Spleen (tissue), 11 donors: Measurements from ENCODE around the gene ZSCAN5C. TPM values are rescaled to one million over a fixed set of nuclear protein-coding genes. Genes with fewer than 3 reads are reported as not detected.
"Not testable (repeated sequence)": the region's sequence is repeated elsewhere in the genome, so short reads cannot be mapped to it uniquely, and the experiment has no call there.

Experiments
- DNase-seq: peaks from one replicate; pipeline ENCODE4 v3.0.0-alpha.2; 2020
- H3K27ac ChIP-seq, 8 donors: fragments of 200-600 bp; sonication (generic) in 7 of 8; 1 replicate in 4 of 8; 2 replicates in 4 of 8; pipeline versions ENCODE4 v1.5.0 to v1.8.0; 2016 to 2021; ENCODE audit warnings: inconsistent platforms in 4 of 8, mild to moderate bottlenecking in 4 of 8, moderate library complexity in 1 of 8
- H3K27me3 ChIP-seq, 7 donors: fragments of 200-600 bp; sonication (generic) in 6 of 7; replicated peaks in 1 of 7; 1 replicate in 4 of 7; 2 replicates in 3 of 7; pipeline versions ENCODE4 v1.5.0 to v1.8.0; 2016 to 2021; ENCODE audit warnings: inconsistent platforms in 3 of 7, mild to moderate bottlenecking in 1 of 7
- H3K36me3 ChIP-seq, 6 donors: fragments of 200-600 bp; sonication (generic) in 5 of 6; 1 replicate in 4 of 6; 2 replicates in 2 of 6; pipeline versions ENCODE4 v1.5.0 to v1.8.0; 2016 to 2021; ENCODE audit warnings: inconsistent platforms in 2 of 6
- H3K4me1 ChIP-seq, 6 donors: fragments of 200-600 bp; sonication (generic) in 5 of 6; 1 replicate in 3 of 6; 2 replicates in 3 of 6; pipeline versions ENCODE4 v1.5.0 to v1.8.0; 2016 to 2021; ENCODE audit warnings: inconsistent platforms in 3 of 6
- H3K4me3 ChIP-seq, 8 donors: fragments of 200-600 bp; sonication (generic) in 7 of 8; 1 replicate in 4 of 8; 2 replicates in 4 of 8; pipeline versions ENCODE4 v1.5.0 to v1.8.0; 2016 to 2021; ENCODE audit warnings: inconsistent platforms in 4 of 8, mild to moderate bottlenecking in 4 of 8, moderate library complexity in 2 of 8
- H3K9me3 ChIP-seq, 8 donors: fragments of 200-600 bp; sonication (generic) in 7 of 8; 1 replicate in 4 of 8; 2 replicates in 4 of 8; pipeline versions ENCODE4 v1.5.0 to v1.8.0; 2016 to 2021; ENCODE audit warnings: inconsistent platforms in 4 of 8
- POLR2A ChIP-seq, 3 donors: fragments of 450-650 bp; IDR thresholded peaks; one replicate each; pipeline ENCODE4 v1.5.1; 2017; ENCODE audit warnings: antibody characterized with exemption in 3 of 3, mild to moderate bottlenecking in 1 of 3
- POLR2AphosphoS5 ChIP-seq, 3 donors: sonication (generic); formaldehyde crosslinking; IDR thresholded peaks; one replicate each; pipeline ENCODE4 v1.5.1; 2017; ENCODE audit warnings: antibody characterized with exemption in 3 of 3
- WGBS, 5 donors: extraction: QIAGEN DNeasy Blood & Tissue Kit in 3 of 5; methylation state at CpG; one replicate each; pipeline versions ENCODE4 v1.1.5 to v1.1.7; 2013 to 2018; 5-methylcytosine and 5-hydroxymethylcytosine counted together
- intact Hi-C: fragments of 100-400 bp; cut with DNase I; formaldehyde crosslinking; loops from one replicate; pipeline ENCODE4 v1.15.0; 2023; ENCODE audit warnings: low total_unique reads
- polyA plus RNA-seq, 3 donors: library from polyadenylated mRNA; stranded (reverse); fragments of 200-250 nt; gene quantifications; one replicate each; pipeline ENCODE4 v1.2.1, GENCODE V29; 2013
- total RNA-seq, 7 donors: library from RNA; depleted of rRNA in 3 of 7; stranded (reverse); fragments of >200 nt in 3 of 7; fragmentation: NEBNext Ultra II Directional in 4 of 7; extraction: Animal tissue kit (Norgen Biotek cat#: 25700) in 4 of 7; gene quantifications; one replicate each; pipeline versions ENCODE4 v1.1.0 to v1.2.1, GENCODE V29; 2016 to 2021
- TF ChIP-seq, protein P1 (sequence below), 11 experiments: fragments of 200-600 bp in 7 of 11; fragments of 450-650 bp in 4 of 11; sonication (generic) in 4 of 11; IDR thresholded peaks in 8 of 11; conservative IDR thresholded peaks in 3 of 11; 1 replicate in 7 of 11; 2 replicates in 4 of 11; pipeline versions ENCODE4 v1.4.0 to v1.8.0; 2016 to 2021; ENCODE audit warnings: antibody characterized with exemption in 11 of 11, inconsistent platforms in 4 of 11, mild to moderate bottlenecking in 1 of 11
- donor health status: healthy with polysubstance abuse.
- donor health status: DM: no; HTN: no; CAD: no; lungs with moderate emphysema.
- donor health status: DM: no; HTN: no; CAD: no.
- donor health status: Bipolar disorder and iron deficiency.
- donor health status: healthy.
- donor health status: DM: no; HTN: no; CAD: no.
- donor health status: DM: yes; HTN: yes; CAD: no.

ZSCAN5C gene
- total and polyA plus RNA-seq, 10 donors, result not detected

- H3K36me3 ChIP-seq, result peaks cover 0 to 34% (median 0%) of the 10 kb centered on the region in 6 donors
- no peak for DNase-seq
- H3K4me3 ChIP-seq, result no peak overlapping the region
- no peaks in the 10 kb centered on the region for H3K4me1 ChIP-seq
- intact Hi-C loops, result no loop called here
- 90 to 96% (median 93%) methylated on average over 9 of the region's 9 CpGs for WGBS, 5 donors
- H3K27me3 ChIP-seq, result peaks cover 0 to 1% (median 0%) of the 10 kb centered on the region in 7 donors
- no peak overlapping the region for H3K27ac ChIP-seq
- no peaks in the 10 kb centered on the region for H3K9me3 ChIP-seq
- no peak for TF ChIP-seq POLR2AphosphoS5 (IDR thresholded peaks at IDR 0.05)
- TF ChIP-seq, protein P1, sequence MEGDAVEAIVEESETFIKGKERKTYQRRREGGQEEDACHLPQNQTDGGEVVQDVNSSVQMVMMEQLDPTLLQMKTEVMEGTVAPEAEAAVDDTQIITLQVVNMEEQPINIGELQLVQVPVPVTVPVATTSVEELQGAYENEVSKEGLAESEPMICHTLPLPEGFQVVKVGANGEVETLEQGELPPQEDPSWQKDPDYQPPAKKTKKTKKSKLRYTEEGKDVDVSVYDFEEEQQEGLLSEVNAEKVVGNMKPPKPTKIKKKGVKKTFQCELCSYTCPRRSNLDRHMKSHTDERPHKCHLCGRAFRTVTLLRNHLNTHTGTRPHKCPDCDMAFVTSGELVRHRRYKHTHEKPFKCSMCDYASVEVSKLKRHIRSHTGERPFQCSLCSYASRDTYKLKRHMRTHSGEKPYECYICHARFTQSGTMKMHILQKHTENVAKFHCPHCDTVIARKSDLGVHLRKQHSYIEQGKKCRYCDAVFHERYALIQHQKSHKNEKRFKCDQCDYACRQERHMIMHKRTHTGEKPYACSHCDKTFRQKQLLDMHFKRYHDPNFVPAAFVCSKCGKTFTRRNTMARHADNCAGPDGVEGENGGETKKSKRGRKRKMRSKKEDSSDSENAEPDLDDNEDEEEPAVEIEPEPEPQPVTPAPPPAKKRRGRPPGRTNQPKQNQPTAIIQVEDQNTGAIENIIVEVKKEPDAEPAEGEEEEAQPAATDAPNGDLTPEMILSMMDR (IDR thresholded peaks at IDR 0.05 in 8 of 11, conservative IDR thresholded peaks at IDR 0.05 in 3 of 11), result no peak
- no peak for TF ChIP-seq POLR2A (IDR thresholded peaks at IDR 0.05)
These were observed 21.4 kb downstream of the ZSCAN5C start for GRCh38 chr19:56223481-56223880.

- DNase-seq, result no peak
- H3K27ac ChIP-seq, result no peak overlapping the region
- H3K36me3 ChIP-seq, result no peaks in the 10 kb centered on the region
- no peaks in the 10 kb centered on the region for H3K27me3 ChIP-seq
- TF ChIP-seq, protein P1 (IDR thresholded peaks at IDR 0.05 in 8 of 11, conservative IDR thresholded peaks at IDR 0.05 in 3 of 11), result no peak
- TF ChIP-seq POLR2A (IDR thresholded peaks at IDR 0.05), result no peak
- no peak for TF ChIP-seq POLR2AphosphoS5 (IDR thresholded peaks at IDR 0.05)
- H3K9me3 ChIP-seq, result no peaks in the 10 kb centered on the region
- no peaks in the 10 kb centered on the region for H3K4me1 ChIP-seq
- 89 to 95% (median 92%) methylated on average over 7 of the region's 7 CpGs for WGBS, 5 donors
- no peak overlapping the region for H3K4me3 ChIP-seq
- intact Hi-C loops, result no loop called here
These were observed 43.2 kb downstream of the ZSCAN5C start for GRCh38 chr19:56245121-56245740.

- WGBS, 5 donors, result 58 to 77% (median 74%) methylated on average over 3 to 4 of the region's 4 CpGs
- intact Hi-C loops, H3K27me3 ChIP-seq, H3K4me3 ChIP-seq, H3K36me3 ChIP-seq, H3K9me3 ChIP-seq, DNase-seq, H3K4me1 ChIP-seq, H3K27ac ChIP-seq: not testable (repeated sequence)
These were observed 43.7 kb downstream of the ZSCAN5C start for GRCh38 chr19:56245764-56246163.

GRCh38 chr19:56248736-56249338, 46.8 kb downstream of the ZSCAN5C start:
- 94 to 95% (median 95%) methylated on average over 8 of the region's 8 CpGs for WGBS, 5 donors
- H3K9me3 ChIP-seq, H3K27me3 ChIP-seq, H3K4me3 ChIP-seq, intact Hi-C loops, H3K4me1 ChIP-seq, DNase-seq, H3K27ac ChIP-seq, H3K36me3 ChIP-seq: not testable (repeated sequence)

DNA sequence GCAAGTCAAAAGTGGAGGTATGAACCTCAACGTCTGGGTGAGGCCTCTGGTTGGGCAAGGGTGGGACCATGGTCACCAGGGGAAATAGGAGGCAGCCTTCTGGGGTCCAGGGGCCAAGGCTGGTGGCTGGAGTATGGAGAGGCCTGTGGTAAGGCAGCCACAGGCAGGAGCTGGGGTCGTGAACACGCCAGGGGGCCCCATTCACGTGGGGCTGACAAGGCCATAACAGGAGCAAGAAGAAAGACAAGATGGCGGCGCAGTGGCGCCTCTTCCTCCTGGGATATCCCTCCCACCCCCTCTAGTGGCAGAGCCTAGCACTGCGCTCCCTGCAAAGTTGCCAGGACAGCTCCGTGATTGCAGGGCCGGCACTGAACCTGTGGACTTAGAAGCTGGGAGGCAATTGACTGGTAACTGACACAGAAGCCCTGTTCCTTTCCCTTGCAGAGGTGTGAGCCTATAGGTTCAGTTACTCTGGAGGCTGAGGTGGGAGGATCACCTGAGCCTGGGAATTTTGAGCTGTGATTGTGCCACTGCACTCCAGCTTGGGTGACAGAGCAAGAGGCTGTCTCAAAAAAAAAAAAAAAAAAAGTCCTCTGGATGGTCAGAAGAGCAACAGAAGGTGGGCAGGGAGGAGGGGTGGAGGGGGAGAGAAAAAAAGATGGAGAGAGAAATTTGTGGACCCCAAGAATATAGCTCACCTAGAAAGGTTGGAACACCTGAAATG, 50.8 kb downstream of the ZSCAN5C start:
- H3K4me3 ChIP-seq, result no peak overlapping the region
- H3K4me1 ChIP-seq, result no peaks in the 10 kb centered on the region
- TF ChIP-seq POLR2A (IDR thresholded peaks at IDR 0.05) (no peak), POLR2AphosphoS5 (IDR thresholded peaks at IDR 0.05) (peak in 1 of 3 donors; percentile 9)
- TF ChIP-seq, protein P1 (IDR thresholded peaks at IDR 0.05 in 8 of 11, conservative IDR thresholded peaks at IDR 0.05 in 3 of 11), result peak; percentile 55 to 88 (median 81)
- no peaks in the 10 kb centered on the region for H3K9me3 ChIP-seq
- peak; percentile 92 for DNase-seq
- H3K27me3 ChIP-seq, result no peaks in the 10 kb centered on the region
- 26 to 49% (median 44%) methylated on average over 8 to 10 of the region's 10 CpGs for WGBS, 5 donors
- H3K27ac ChIP-seq, result no peak overlapping the region
- intact Hi-C loops, result loop anchor here (5.0 to 10.0 kb wide), 2 partner anchors 79 to 178 kb away; no protein-coding TSS in a partner anchor
- no peaks in the 10 kb centered on the region for H3K36me3 ChIP-seq
